Occipital lobe (tissue), 2 donors: ENCODE results near the gene TMEM187. TPM values are rescaled to one million over a fixed set of nuclear protein-coding genes. Genes with fewer than 3 reads are reported as not detected.

Source experiments
- small RNA-seq: library from RNA; depleted of rRNA; stranded (forward); fragments of <200 nt; gene quantifications from one replicate; pipeline ENCODE3, GENCODE V24; 2014
- total RNA-seq: library from RNA; depleted of rRNA; stranded (reverse); fragments of >200 nt; gene quantifications from one replicate; pipeline ENCODE4 v1.2.3, GENCODE V29; 2014

TMEM187 gene
- total RNA-seq, 1 donor from 2014 or later, result 2.7 TPM

Small RNA genes lying within 50 kb of the gene (small RNA-seq; reads per million reads assigned to genes)
- not detected for gene MIR3202-1

Other genes with a start within 250 kb of the TMEM187 start
- gene BCAP31, start 248.4 kb upstream of the TMEM187 start, total RNA-seq, result 60.2 TPM
- 5.0 TPM for gene ABCD1, start 247.9 kb upstream of the TMEM187 start, total RNA-seq
- gene PLXNB3, start 208.5 kb upstream of the TMEM187 start, total RNA-seq, result 0.47 TPM
- gene SRPK3, start 191.7 kb upstream of the TMEM187 start, total RNA-seq, result 0.16 TPM
- gene IDH3G, start 178.4 kb upstream of the TMEM187 start, total RNA-seq, result 29.0 TPM
- 78.9 TPM for gene SSR4, start 178.1 kb upstream of the TMEM187 start, total RNA-seq
- 148 TPM for gene PDZD4, start 142.2 kb upstream of the TMEM187 start, total RNA-seq
- 98.1 TPM for gene L1CAM, start 86.6 kb upstream of the TMEM187 start, total RNA-seq
- gene AVPR2, start 68.1 kb upstream of the TMEM187 start, total RNA-seq, result not detected
- 6.6 TPM for gene ARHGAP4, start 46.5 kb upstream of the TMEM187 start, total RNA-seq
- 17.6 TPM for gene NAA10, start 37.7 kb upstream of the TMEM187 start, total RNA-seq
- gene RENBP, start 28.1 kb upstream of the TMEM187 start, total RNA-seq, result 2.8 TPM
- gene HCFC1, start 936 bp upstream of the TMEM187 start, total RNA-seq, result 12.6 TPM
- 8.7 TPM for gene IRAK1, start 47.1 kb downstream of the TMEM187 start, total RNA-seq
- gene MECP2, start 125.0 kb downstream of the TMEM187 start, total RNA-seq, result 27.0 TPM
- gene OPN1LW, start 171.5 kb downstream of the TMEM187 start, total RNA-seq, result not detected
- not detected for gene OPN1MW, start 209.8 kb downstream of the TMEM187 start, total RNA-seq
- gene OPN1MW2, start 247.0 kb downstream of the TMEM187 start, total RNA-seq, result not detected